Measurements from ENCODE around the gene KDELR3. TPM values are rescaled to one million over a fixed set of nuclear protein-coding genes. Genes with fewer than 3 reads are reported as not detected.

The KDELR3 gene
- not detected in 2 replicates for polyA plus RNA-seq
- polyA minus RNA-seq, result not detected in 2 replicates

DNA sequence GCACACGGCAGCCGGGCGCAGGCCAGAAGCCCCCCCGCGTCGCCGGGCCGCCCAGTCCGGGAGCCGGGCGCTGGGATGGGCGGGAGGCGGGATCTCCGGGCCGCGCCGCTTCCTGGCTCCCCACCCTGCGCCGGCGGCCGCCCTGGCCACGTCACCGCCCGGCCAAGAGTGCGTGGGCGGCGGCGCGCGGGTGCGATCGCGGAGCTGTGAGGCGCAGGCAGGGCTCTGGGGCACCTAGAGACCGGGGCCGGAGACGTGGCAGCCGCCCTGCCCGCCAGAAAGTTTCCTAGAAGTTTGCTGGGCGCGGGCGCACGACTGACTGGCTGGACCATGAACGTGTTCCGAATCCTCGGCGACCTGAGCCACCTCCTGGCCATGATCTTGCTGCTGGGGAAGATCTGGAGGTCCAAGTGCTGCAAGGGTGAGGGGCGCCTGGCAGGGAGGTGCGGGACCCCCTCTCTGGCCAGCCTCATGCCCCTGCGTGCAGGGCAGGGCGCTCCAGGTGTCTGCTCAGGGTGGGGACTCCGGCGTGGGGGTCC lies at the start of gene KDELR3:
KDELR3 (plus strand) TSS at position 193 of the 539 bp plus-strand sequence; CDS start at position 331, 138 bp downstream.
- H3K9ac ChIP-seq (ENCODE audit: low read length), result no peak within 1 kb of the TSS
- no peak for TF ChIP-seq TAF1 (IDR thresholded peaks at IDR 0.05; ENCODE audit: low read depth)
- TF ChIP-seq, protein P1, sequence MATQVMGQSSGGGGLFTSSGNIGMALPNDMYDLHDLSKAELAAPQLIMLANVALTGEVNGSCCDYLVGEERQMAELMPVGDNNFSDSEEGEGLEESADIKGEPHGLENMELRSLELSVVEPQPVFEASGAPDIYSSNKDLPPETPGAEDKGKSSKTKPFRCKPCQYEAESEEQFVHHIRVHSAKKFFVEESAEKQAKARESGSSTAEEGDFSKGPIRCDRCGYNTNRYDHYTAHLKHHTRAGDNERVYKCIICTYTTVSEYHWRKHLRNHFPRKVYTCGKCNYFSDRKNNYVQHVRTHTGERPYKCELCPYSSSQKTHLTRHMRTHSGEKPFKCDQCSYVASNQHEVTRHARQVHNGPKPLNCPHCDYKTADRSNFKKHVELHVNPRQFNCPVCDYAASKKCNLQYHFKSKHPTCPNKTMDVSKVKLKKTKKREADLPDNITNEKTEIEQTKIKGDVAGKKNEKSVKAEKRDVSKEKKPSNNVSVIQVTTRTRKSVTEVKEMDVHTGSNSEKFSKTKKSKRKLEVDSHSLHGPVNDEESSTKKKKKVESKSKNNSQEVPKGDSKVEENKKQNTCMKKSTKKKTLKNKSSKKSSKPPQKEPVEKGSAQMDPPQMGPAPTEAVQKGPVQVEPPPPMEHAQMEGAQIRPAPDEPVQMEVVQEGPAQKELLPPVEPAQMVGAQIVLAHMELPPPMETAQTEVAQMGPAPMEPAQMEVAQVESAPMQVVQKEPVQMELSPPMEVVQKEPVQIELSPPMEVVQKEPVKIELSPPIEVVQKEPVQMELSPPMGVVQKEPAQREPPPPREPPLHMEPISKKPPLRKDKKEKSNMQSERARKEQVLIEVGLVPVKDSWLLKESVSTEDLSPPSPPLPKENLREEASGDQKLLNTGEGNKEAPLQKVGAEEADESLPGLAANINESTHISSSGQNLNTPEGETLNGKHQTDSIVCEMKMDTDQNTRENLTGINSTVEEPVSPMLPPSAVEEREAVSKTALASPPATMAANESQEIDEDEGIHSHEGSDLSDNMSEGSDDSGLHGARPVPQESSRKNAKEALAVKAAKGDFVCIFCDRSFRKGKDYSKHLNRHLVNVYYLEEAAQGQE (IDR thresholded peaks at IDR 0.05; ENCODE audit: borderline replicate concordance), result no peak
- no peak for TF ChIP-seq POLR2AphosphoS5 (IDR thresholded peaks at IDR 0.05)
- no peak for TF ChIP-seq MXI1 (conservative IDR thresholded peaks at IDR 0.05; ENCODE audit: poor library complexity, severe bottlenecking)
- TF ChIP-seq EZH2 (IDR thresholded peaks at IDR 0.05; ENCODE audit: borderline replicate concordance, insufficient read depth, low read length, poor library complexity, severe bottlenecking), result no peak
- TF ChIP-seq, protein P2, sequence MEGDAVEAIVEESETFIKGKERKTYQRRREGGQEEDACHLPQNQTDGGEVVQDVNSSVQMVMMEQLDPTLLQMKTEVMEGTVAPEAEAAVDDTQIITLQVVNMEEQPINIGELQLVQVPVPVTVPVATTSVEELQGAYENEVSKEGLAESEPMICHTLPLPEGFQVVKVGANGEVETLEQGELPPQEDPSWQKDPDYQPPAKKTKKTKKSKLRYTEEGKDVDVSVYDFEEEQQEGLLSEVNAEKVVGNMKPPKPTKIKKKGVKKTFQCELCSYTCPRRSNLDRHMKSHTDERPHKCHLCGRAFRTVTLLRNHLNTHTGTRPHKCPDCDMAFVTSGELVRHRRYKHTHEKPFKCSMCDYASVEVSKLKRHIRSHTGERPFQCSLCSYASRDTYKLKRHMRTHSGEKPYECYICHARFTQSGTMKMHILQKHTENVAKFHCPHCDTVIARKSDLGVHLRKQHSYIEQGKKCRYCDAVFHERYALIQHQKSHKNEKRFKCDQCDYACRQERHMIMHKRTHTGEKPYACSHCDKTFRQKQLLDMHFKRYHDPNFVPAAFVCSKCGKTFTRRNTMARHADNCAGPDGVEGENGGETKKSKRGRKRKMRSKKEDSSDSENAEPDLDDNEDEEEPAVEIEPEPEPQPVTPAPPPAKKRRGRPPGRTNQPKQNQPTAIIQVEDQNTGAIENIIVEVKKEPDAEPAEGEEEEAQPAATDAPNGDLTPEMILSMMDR (IDR thresholded peaks at IDR 0.05; ENCODE audit: poor library complexity, severe bottlenecking), result no peak
- no peak for TF ChIP-seq EP300 (conservative IDR thresholded peaks at IDR 0.05; ENCODE audit: poor library complexity, severe bottlenecking)
- no peak for TF ChIP-seq SMC3 (conservative IDR thresholded peaks at IDR 0.05; ENCODE audit: poor library complexity)
- TF ChIP-seq RAD21 (conservative IDR thresholded peaks at IDR 0.05), result no peak
- peaks cover 22% of the 10 kb centered on the region for H3K27me3 ChIP-seq (ENCODE audit: insufficient read depth, low read depth, low read length)
- no peaks in the 10 kb centered on the region for H3K36me3 ChIP-seq (ENCODE audit: insufficient read depth, low read length)
- no peak within 1 kb of the TSS for H2AFZ ChIP-seq (ENCODE audit: low read depth, low read length)
- H3K4me3 ChIP-seq (ENCODE audit: low read length), result no peak within 1 kb of the TSS
- no peaks in the 10 kb centered on the region for H3F3A ChIP-seq (ENCODE audit: insufficient read depth, low read length, poor library complexity, severe bottlenecking)
- no peaks in the 10 kb centered on the region for H3K9me3 ChIP-seq (ENCODE audit: low read length)
- H3K4me2 ChIP-seq (ENCODE audit: low read length), result no peak within 1 kb of the TSS
- no peaks in the 10 kb centered on the region for H3K9me2 ChIP-seq (ENCODE audit: insufficient read depth, low read length)
- H3K27ac ChIP-seq (ENCODE audit: low read length), result no peak within 1 kb of the TSS
- H4K20me1 ChIP-seq (ENCODE audit: insufficient read depth), result no peaks in the 10 kb centered on the region
- H3K79me2 ChIP-seq (replicated peaks; ENCODE audit: insufficient read depth, low read length), result no peaks in the 10 kb centered on the region

DNA sequence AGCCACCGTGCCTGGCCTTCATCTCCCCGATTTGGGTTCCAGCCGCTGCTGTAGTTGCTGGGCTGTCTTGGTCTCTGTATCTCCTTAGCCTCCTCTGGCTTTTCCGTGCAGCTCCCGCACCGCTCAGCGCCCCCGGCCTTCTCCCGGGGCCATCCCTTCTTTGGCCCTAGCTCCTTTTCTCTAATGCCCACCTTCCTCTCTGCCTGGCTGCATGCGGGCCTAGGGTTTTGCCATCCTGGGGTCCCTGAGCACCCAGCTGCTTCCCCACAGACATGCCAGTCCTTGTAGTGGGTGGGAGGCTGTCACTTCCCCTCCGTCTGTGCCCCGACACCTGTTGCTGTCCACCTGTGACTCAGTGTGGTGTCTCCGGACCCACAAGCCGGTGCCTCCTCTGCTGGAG lies 49.3 kb upstream of the KDELR3 start:
- Histone ChIP-seq H3K27ac (ENCODE audit: low read length) (no peak overlapping the region), H3K79me2 (replicated peaks; ENCODE audit: insufficient read depth, low read length) (no peaks in the 10 kb centered on the region), H3K9me2 (ENCODE audit: insufficient read depth, low read length) (no peaks in the 10 kb centered on the region), H2AFZ (ENCODE audit: low read depth, low read length) (no peak overlapping the region), H3K4me3 (ENCODE audit: low read length) (no peak overlapping the region), H3K4me2 (ENCODE audit: low read length) (no peak overlapping the region), H3K27me3 (ENCODE audit: insufficient read depth, low read depth, low read length) (no peaks in the 10 kb centered on the region), H3F3A (ENCODE audit: insufficient read depth, low read length, poor library complexity, severe bottlenecking) (no peaks in the 10 kb centered on the region), H3K9ac (ENCODE audit: low read length) (no peak overlapping the region), H3K9me3 (ENCODE audit: low read length) (no peaks in the 10 kb centered on the region), H3K36me3 (ENCODE audit: insufficient read depth, low read length) (no peaks in the 10 kb centered on the region), H4K20me1 (ENCODE audit: insufficient read depth) (no peaks in the 10 kb centered on the region)
- TF ChIP-seq EZH2 (IDR thresholded peaks at IDR 0.05; ENCODE audit: borderline replicate concordance, insufficient read depth, low read length, poor library complexity, severe bottlenecking), result no peak
- TF ChIP-seq POLR2AphosphoS5 (IDR thresholded peaks at IDR 0.05), result no peak
- TF ChIP-seq, protein P1 (IDR thresholded peaks at IDR 0.05; ENCODE audit: borderline replicate concordance), result no peak
- no peak for TF ChIP-seq EP300 (conservative IDR thresholded peaks at IDR 0.05; ENCODE audit: poor library complexity, severe bottlenecking)
- no peak for TF ChIP-seq MXI1 (conservative IDR thresholded peaks at IDR 0.05; ENCODE audit: poor library complexity, severe bottlenecking)
- TF ChIP-seq TAF1 (IDR thresholded peaks at IDR 0.05; ENCODE audit: low read depth), result no peak
- TF ChIP-seq SMC3 (conservative IDR thresholded peaks at IDR 0.05; ENCODE audit: poor library complexity), result no peak
- no peak for TF ChIP-seq RAD21 (conservative IDR thresholded peaks at IDR 0.05)
- TF ChIP-seq, protein P2 (IDR thresholded peaks at IDR 0.05; ENCODE audit: poor library complexity, severe bottlenecking), result no peak
